Right hindlimb (tissue), 1 donor: ENCODE results near the gene GLI2.

Source experiments
- DNase-seq: peaks from one replicate; pipeline ENCODE4 v3.0.0-alpha.2; 2018

The GLI2 gene

DNA sequence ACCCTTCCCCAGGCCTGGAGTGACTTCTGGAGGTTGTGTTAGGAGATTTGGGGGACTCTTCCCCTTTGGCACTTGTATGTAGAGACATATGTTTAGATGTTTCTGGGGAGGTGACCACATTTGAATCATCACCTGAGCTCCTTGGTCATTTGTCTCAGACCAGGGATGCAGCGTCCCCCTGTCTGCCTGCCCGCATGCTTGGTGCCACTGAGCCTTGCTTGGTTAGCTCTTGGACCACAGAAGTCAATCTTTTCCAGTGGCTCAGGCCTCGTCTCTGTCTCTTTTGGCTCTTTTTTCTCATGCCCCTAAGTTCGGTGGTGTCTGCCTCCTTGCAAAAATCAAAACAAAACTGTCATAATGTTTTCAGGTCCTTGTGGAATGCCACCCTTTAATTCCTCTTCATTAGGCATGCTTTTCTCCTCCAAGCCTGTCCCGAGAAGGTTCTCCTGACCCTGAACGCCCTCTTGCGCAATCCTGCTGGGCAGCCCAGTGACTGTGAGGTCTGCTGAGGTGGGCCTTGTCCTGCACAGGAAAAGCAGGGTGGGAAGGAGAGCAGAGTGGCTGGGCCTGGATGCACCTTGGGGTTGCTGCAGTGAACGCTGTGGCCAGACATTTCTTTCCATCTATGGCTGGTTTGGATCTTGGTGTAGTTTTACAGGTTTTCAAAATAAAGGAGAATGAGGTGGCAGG, 24.9 kb downstream of the GLI2 start:
- DNase-seq: peak; percentile 17

DNA sequence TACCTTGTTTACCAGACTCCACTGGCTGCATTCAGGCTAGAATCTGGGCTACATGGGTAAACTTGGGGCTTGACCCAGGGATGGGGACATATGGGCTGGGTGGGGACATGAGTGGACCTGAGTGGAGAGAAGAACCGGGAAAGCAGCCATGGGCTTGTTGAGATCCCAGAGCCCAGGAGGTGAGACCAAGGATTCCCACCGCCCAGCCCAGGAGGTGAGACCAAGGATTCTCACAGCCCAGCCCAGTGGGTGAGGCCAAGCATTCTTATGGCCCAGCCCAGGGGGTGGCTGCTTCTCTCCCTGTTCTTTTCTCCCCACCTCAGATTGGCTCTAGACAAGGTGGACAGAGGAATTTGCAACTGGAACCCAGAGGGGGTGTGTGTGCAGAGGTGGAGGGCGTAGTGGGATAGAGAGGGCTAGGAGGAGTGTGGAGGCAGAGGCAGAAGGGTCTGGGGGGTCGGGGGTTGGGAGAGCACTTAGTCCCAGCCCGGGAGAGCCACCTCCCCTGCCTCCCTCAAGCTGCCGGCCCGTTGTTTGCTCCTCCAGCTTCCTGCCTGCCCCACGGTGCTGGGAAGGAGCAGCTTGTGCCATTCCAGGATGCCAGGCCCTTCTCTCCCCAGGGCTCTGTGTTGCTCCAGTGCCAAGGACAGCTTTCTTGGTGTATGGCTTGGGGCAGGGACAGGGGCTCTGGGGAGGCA, 25.6 kb downstream of the GLI2 start:
- DNase-seq: peak; percentile 10

DNA sequence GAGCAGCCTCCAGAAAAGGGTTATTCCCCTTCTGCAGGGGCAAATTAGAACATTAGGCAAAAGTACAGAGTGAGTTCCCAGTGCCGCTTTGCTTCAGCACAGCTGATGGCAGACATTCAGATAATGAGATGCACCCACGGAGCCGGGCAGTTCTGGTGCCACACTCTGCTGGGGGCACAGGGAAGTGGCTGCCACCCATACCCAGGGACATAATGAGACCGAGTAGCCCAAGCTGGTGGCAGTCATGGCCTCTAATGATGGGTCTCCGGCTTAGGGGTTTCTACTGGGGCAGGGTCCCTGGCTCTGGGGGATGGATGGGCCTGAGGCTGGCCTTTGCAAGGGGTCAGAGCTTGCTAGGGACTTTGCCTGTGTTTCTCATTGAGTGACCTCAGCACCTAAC, 26.2 kb downstream of the GLI2 start:
- peak; percentile 11 for DNase-seq

DNA sequence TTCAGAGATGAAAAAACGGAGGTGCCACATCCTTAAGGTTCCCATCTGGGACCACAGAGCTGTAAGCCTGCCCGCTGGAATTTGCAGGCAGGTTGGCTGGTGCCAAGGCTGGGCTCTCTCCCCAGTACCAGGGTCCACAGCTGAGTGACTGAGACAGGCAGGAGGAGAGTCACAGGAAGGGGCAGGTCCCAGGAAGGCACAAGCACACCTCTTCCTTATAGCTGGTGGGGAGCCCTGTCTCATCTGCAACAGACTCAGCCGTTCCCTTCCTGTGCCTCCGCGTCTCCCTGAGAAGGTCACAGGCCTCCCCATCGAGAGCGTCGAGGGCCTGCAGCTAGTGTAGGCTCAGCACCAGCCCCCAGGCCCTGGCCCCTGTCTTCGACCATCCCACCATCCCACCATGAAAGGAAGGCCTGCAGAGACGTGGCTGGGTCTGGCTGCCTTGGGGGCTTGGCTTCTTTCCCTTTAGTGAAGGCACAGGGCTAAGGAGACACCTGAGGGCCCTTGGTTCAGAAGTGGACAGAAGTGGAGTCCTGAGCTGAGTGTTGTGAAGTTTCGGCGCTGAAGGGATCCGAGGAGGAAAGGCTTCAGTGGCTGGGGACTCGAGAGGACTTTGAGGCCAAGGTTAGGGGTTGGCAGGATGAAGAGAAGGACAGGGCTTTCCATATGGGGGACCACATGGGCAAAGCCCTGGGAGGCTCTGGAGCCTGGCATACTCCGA, 26.8 kb downstream of the GLI2 start:
- DNase-seq: peak; percentile 9

DNA sequence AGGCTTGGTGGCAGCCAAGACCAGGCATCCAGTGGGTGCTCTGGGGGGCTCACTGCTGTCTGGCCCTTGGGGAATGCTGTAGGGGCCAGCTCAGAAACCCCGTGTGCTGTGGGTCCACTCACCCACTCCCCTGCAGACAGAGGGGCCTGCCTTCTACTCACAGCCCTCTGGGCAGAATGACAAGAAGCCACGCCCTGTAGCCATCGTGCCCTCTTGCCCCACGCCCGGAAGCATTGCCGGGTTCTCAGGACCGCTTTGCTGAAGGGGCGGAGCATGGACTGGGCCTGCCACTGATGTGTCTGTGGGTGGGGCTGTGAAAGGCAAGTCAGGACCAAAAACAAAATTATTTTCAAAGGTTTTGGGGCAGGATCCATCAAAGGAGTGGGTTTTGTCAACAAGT, 27.8 kb downstream of the GLI2 start:
- DNase-seq: peak; percentile 8

DNA sequence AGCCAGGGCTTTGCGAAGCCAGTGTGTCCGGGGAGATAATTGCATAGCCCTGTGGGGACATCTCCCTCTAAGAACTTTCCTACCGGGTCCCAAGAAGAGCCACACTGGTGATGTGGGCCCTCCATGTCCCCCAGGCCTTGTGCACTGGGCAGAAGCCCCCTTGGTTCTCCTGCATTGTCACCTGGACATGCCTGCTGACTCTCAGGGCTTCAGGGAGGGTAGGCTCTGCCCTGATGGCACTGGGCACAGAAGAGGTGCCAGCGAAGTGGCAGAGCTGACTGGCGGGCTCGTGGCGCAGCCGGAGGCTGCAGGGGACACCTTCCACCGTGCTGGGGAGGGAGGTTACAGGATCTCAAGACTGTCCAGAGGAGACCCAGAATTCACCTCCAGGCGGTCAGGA, 28.3 kb downstream of the GLI2 start:
- peak; percentile 21 for DNase-seq

DNA sequence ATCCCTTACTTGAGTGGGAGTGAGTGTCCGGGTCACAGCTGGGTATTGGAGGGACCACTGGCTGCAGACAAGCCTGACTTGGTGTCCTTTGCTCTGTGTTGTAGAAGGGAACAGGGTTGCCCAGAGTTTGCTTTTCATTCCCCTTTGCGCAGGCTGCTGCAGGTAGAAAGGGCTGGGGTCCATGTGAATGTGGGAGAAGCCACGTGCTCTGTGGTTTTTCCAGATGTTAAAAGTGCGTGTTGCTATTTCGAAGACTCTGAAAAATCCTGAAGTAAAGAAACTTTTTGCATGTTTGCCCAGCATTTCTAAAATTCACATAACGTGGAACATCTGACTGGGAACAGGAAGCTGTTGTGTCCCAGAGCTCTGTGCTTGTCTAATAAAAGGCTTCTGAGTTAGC, 28.8 kb downstream of the GLI2 start:
- peak; percentile 23 for DNase-seq

DNA sequence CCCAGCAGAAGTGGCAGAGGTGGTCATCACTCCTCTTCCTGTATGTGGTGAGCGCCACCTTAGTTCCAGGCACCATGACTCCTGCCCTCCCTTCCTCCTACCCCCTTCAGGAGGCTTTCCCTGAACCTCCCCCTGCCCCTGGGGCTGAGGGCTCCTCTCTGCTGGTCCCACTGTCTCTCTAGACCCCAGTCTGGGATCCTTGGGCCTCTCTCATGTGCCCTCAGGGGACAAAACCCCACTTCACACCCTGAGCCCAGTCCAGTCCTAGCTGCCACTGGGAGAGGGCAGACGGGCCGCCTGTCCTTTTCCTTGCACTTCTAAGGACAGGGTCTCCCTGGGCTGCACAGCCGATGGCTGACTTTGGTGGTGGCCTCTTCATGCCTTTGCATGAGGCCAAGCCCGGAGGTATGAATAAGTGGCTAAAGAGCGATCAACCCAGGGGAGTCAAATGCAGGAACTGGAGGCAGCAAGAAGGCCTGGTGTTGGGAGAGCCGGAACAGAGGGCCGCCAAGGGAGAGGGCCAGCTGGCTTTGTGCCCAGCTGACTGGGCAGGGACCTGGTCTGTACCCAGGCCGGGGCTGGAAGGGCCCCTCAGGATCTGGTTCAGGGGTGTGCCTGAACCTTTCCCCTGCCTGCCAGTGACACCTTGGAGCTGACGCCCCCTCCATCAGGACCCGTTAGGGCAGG, 29.5 kb downstream of the GLI2 start:
- DNase-seq: peak; percentile 43

DNA sequence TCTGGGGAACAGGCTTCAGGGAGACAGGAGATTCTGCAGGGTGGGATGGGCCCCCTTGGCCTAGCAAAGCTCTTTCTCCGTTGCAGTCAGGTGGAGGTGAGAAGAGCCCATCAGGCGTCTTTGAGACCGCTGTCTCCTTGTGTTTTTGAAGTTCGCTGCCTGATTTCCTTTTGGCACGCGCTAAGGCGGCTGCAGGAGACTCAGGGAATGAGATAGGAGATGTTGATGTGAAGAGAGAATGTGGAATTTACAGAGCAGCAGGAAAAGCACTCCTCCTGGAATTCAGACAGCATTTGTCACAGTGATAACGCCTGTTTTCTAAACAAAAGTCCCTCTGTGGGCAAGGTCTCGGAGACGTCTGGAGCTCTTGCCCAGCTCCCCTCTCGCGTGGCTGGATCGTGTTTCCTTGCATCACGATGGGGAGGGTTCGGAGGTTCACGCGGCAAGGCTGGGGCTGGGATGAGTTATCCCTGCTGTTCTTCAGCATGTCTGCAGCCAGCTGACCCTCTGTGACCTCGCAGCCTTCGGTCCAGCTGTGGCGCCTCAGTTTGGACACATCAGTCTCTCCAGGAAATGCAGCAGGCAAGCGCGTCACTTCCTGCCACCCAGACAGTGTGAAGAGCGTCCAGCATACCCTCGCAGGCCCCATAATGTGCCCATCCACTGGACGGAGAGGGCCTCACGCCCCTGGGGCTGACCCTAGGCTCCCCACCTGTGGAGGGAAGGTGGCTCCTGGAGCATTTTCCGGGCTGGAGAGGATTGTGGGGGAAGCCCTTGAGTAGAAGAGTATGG, 30.2 kb downstream of the GLI2 start:
- DNase-seq: peak; percentile 84

DNA sequence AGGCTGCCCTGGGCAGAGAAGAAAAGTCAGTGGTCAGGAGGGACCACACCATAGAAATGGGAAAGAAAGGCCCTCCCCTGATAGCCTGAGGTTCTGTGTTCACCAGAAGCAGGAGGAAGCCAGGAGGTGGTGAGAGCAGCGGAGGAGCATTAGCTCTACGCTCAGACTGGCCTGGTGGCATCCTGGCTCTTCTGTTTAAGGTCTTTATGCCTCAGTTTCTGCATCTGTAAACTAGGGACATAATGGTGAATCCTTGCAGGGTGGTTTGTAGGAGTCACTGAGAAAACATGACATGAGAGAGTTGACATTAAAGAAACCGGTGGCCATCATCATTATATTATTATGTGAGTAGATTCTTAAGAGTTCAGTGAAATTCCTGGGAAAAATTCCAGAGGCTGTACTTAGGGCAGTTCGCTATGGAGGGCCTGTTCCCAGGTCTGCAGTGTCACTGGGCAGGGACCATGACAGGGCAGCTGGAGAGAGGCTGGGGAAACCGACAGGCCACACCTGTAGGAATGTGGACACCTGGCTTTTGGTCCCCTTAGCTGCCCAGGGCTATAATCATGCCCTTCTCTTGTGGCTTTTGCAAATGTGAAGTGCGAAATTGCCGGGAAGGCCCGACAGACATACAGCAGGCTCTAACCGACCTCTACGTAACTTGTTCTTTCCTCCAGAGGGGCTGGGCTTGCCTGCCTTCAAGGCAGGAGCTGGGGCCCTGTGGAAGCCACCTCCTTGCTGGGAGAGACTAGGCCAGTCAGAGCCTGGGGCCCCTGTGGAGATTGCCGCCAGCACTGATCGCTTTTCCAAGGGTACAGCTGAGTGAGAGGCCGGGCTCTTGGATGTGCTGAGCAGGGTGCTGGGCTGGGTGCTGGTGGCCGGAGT, 31.0 kb downstream of the GLI2 start:
- DNase-seq: peak; percentile 24

DNA sequence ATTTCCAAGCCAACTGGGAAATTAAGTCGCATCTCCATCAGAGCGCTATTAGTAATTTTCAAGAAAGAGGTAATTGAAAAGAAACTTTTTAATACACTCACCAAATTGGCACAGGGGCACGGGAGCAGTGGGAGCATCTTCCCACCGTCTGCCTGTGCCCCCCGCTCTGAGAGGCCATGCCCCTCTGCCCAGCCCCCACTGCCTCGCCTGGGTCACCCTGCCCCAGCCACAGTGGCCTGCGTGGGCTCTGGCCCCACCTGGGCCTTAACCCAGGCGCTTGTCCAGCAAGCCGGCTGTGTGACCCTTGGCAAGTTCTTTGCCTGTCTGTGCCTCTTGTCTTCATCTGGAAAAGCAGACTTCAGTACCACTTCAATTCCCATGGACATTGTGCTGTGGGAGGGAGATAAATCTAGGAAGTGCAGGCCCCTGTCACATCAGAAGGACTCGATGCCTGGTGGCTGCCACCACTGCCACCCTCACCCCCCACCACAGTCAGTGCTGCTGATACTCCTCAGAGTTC, 31.9 kb downstream of the GLI2 start:
- DNase-seq: peak; percentile 13

DNA sequence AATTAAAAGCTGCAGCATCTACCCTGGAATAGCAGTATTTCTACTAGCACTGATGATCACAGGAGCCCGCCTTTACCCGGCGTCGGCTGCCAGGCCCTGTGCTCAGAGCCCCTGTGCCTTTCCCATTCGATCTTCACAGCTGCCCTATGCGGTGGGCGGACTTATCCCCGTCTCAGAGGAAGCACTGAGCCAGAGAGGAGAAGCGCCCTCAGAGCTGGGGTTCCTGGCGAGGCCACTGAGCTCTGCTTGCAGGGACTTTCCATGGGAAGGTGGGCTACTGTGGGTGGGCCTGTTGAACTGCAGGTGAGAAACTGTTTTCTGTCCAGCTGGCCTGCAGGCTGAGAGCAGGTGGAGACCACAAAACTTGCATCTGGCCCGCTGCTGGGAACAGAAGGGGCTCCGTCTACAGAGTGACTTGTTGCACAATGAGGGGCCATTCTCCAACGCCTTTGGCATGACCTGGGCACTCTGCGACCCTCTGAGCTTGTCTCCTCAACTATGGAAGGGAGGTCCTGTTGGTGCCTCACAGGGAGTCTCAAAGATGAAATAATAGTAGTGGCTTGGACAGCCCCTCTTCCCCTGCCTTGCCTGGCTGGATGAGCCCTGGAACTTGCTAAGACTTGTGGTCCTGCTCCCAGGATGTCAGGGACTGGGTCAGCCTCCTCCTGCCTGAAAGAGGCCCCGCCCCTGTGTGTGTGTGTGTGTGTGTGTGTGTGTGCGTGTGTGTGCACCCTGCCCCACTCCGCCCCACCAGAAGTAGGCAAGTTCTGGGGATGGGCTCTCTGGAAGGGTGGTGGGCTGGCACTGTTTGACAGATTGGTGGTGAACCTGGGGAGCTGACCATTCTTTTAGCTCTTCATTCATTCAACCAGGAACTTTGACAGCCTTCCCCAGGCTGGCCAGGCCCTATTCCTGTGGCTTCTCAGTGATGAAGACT, 32.7 kb downstream of the GLI2 start:
- peak; percentile 38 for DNase-seq

DNA sequence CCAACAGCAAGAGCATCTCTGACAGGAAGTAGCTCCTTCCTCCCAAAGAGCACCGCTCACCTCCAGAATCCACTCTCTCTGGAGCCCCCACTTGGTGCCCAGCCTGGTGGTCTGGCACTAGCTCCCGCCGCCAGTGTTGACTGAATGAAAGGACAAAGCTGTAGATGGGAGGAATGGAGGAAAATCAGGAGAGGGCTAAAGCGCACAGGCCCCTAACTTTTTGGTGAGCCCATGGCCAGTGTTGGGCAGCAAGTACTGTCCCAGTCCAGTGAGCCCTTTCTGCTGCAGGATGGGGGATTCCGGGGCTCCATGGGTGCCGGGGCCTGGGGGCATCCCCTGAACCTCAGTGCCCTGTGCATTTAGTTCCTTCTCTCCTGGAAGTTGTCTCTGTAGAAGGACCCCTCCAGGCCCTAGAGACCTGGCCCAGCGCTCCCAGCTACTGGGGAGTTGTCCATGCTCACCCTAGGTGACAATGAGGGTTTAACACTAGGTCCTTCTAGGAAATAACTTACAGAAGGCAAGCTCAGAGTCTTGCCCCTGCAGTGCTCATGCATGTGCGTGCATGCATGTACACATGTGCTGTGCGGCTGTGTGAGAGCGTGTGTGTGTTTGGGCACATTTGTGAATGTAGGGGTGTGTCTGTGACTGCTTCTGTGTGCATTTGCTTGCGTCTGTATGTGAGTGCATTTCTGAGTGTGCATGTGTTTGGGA, 33.6 kb downstream of the GLI2 start:
- DNase-seq: peak; percentile 4

DNA sequence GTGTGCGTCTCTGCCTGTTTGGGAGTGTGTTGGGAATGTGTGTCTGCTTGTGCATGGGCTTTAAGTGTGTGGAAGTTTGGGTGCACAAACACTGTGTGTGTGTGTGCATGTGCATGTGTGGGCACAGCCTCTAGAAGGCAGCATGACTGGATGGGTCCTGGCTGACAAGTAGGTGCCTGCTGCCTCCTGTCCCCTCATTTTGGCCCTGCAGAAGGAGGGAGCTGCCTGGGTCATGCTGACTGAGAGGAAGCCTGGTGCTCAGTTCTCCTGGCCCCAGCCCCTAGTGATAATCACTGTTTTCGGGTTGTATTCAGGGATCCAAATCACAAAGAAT, 34.1 kb downstream of the GLI2 start:
- DNase-seq: peak; percentile 4

DNA sequence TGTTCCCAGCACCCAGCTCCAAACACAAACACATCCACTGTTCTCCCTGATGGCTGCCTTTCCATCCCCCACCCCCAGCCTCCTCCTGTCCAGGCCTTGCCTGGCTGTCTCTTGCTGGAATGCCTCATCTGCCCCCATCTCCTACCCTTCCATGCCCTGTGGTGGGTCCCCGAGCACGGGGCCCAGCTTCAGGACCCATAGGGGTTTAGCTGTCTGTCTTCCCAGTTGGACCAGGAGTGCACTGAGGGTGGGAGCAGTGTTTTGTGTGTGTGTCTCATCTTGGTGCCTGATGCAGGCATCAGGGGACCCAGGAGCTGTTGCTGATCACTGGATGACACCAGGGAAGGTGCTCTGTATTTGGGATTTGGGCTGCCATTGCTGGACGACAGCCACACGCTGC, 34.5 kb downstream of the GLI2 start:
- peak; percentile 20 for DNase-seq

DNA sequence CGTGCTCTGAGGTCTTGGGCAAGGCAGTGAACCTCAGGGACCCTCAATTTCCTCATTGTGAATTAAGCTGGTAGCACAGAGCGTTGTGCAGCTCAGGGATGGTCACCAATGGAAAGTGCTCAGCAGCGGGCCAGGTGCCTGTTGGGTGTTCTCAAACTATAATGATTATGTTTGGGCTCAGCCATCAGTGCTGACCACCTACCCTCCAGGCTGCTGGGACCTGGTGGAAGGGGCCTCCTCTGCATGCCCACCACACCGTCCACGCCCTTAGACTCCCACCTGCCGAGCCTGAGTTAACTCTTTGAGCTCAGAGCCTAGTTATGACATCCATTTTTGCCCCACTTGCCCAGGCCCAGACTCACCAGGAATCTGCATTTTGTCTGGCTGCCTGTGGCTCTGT, 35.0 kb downstream of the GLI2 start:
- no peak for DNase-seq

DNA sequence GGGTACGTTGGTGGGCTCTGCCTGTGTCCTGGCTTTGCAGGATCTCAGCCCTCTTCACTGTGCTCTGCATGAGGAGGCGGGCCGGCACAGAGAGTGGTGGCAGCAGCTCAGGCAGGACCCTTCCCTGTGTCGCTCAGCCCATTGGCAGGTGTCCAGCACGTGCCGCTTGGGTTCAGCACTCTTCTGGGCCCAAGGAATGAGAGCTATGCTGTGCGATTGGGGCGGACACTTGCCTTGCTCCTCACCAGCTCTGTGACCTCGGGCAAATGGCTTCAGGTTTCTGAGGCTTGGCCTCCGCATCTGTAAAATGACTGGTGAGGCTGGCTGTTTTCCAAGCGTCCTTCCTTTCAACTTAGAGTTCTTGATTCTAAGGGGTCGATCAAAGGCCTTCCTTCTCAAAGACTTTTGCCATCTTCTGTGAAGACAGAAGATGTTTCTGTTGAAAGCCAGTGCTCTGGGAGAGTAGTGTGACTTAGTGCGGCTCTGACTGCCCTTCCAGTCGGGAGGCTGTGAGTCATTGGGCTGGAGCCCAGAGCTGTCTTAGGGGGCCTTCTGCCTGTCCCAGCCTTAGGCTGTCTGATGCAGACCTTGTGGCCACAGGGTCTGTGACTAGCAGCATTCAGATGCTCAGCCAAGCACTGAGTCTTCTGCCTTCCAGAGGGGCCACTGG, 35.6 kb downstream of the GLI2 start:
- peak; percentile 69 for DNase-seq

DNA sequence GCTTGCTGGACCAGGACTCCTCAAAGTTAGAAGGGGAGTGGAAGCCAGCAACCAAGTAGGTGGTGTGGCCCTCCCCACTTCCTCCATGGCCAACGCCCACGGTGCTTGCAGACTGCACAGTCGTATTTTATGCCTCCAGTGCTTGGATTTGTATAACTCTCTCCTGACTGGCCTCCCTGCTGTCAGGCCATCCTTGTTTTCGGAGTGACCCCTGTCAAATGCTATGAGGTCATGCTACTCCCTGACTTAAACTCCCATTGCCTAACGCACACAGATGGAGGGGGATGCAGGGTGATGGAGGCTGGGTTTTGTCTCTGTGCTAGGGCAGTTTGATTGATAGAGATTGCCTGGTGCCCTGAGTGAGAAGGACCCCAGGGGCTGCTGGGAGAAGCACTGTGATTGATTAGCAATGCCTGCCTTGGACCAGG, 36.1 kb downstream of the GLI2 start:
- DNase-seq: no peak

DNA sequence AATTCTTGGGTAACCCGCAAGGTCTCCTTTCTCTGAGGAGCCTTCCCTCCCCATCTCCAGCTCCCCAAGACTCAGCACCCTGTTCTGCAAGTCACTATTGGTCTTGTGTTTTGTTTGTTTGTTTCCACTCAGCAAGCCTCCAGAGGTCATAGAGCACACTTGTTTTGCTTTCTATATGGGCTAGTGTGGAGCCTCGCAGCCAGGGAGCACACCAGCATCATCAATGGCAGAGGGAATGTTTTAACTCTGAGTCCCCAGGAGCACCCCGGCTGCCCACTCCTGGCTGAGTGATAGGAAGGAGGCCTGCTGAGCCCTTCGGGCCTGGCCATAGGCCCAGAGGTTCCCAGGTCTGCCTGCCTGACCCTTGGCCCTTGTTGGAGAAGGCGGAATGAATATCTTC, 36.6 kb downstream of the GLI2 start:
- DNase-seq: no peak
